NCI-H345 treated with DMSO at 0.1 percent for 48 hours (cell line): ENCODE measurements around the gene VWC2.
A peak's percentile ranks its signal among the peaks of the same experiment; 100 is the strongest.
"Not testable (repeated sequence)": the region's sequence is repeated elsewhere in the genome, so short reads cannot be mapped to it uniquely, and the experiment has no call there.

Experiments used
- DNase-seq: peaks from one replicate; lab custom pipeline; 2025; ENCODE audit not compliant: unreplicated experiment; lab: John Stamatoyannopoulos, UW

Gene VWC2

DNA sequence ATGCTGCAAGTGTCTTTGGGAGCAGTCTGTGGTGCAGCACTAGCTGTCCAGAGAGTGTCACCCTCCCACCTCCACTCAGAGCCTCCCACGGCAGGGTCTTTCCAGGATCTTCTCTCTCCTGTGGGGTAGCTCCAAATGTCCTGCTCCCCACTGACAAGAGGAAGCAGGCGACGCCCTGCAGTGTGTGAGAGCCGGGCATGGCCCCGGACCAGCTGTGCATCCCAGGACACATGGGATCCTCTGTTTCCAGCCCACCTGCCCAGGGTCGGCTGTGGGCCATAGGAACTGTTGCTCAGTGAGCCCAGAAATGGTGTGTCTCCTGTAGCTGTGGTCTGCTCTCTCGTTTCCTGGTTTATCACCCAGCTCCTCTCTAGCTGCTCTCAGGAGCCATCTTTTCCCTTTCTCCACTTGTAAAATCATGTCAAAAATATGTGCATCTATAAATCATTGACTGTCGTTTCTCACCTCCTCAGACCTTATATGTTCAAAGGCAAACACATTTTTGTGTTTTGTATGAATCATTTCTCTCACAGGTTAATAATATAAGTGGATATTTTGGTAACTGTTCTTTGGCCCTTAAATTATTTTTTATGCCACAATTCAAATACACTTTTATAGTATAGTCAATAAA is 74.9 kb downstream of the VWC2 start:
- DNase-seq, result no peak

DNA sequence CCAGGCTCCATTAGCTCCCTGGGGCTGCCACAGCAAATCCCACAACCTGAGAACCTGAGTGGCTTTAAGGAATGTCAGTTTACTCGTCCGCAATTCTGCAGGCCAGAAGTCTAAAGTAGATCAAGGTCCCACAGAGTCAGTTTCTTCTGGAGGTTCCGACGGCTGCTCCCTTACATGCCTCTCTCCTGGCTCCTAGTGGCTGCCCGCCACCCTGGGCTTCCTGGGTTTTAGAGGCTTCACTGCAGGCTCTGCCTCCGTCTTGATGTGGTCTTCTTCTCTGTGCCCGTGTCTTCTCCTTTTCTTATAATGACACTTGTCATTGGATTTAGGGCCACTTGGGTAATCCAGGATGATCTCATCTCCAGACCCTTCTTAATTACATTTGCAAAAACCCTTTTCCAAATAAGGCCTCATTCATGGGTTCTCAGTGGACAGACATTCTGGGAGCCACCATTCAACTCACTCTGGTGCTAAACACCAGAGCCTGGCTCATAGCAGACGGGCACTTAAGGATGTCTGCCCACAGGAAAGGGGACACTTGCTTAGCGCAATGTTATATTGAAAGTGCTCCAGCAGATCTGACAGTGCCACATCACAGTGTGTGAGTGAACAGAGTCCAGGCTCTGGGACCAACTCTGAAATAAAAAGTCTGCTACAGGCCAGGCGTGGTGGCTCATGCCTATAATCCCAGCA is 77.6 kb downstream of the VWC2 start:
- no peak for DNase-seq

- not testable (repeated sequence) for DNase-seq
Observed at GRCh38 chr7:49851614-49851934, 78.1 kb downstream of the VWC2 start.

DNA sequence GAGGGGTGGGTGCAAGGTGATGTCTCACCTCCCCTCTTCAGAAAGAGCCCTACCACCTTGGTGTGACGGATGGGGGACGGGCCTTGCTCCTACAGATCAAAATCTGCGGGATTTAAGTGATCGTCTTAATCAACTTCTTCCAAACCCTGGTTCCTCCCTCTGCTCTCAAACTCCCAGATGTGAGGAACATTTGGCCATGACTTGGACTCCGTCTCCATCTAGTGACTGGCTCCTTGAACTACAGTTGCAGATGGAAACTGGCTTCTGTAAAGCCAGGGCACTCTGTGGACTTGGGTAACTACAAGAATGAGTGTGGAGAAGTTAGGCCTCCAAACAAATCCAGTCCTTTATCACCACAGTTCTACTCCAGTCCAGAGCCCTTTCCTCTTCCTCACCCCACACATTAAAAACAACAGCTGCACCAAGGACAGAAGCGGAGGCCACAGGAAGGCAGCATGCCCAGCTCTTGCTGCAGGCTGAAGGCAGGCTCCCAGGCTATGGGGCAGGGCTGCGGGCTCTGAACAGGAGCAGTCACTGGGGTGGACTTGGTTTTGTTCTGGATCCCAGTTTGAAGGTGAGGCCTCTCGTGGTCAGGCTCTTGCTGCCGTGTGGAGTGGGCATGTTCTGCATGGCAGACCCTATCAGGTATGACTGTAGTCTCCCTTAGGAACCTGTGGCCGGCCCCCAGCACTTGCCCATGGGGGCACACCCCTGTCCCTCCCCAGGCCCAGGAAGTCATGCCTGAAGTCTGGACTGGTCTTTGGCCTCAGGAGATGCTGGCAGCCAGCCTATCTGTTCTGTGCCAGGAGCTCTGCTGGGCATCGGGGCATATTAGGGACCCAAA is 79.4 kb downstream of the VWC2 start:
- peak; percentile 21 for DNase-seq

- no peak for DNase-seq
Observed at GRCh38 chr7:49855281-49855980, 82.0 kb downstream of the VWC2 start.

DNA sequence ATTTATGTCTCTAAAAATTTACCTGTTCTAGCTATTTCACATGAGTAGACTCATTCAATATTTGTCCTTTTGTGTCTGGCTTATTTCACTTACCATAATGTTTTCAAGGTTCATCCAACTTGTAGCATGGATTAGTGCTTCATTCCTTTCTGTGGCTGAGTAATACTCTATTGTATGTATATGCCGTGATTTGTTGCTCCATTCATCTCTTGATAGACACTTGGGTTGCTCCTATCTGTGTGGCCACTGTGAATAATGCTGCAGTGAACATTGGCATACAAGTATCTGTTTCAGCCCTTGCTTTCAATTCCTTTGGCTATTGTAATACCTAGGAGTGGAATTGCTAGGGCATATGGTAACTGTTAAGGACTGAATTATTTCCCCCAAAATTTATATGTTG is 86.9 kb downstream of the VWC2 start:
- no peak for DNase-seq

DNA sequence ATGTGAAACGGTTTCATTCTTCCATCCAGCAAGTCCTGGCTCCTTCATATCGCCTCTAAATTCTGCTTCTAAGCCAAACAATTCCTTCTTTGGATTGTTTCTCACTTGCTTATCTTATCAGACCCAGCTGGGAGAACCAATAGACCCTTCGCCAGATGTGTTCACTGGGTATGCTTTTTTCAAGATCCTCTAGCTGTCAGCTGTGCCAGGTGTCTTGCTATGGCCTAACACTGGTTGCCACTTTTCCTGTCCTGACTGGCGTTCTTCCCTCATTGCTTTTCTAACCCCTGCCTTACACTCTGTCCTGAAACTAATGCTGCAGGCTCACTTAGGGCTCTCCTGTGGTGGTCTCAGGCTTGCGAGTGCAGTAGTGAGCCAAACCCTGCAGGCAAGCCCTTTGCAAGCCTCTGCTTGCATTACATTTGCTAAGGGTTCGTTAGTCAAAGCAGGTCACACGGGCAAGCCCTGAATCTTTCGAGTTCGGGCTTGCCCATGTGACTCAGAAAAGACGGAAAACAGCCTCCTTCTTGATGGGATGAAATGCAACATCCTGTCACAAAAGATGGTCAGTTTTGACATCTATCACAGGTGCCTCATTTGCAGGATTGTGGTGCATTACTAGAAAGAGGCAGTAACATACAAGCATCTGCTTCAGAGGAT is 92.8 kb downstream of the VWC2 start:
- no peak for DNase-seq

- DNase-seq, result no peak
Observed at GRCh38 chr7:49866910-49867309, 93.5 kb downstream of the VWC2 start.

GRCh38 chr7:49873420-49873819 is 100.0 kb downstream of the VWC2 start:
- no peak for DNase-seq

GRCh38 chr7:49875336-49875735 is 101.9 kb downstream of the VWC2 start:
- no peak for DNase-seq

GRCh38 chr7:49876202-49876601 is 102.8 kb downstream of the VWC2 start:
- no peak for DNase-seq

DNA sequence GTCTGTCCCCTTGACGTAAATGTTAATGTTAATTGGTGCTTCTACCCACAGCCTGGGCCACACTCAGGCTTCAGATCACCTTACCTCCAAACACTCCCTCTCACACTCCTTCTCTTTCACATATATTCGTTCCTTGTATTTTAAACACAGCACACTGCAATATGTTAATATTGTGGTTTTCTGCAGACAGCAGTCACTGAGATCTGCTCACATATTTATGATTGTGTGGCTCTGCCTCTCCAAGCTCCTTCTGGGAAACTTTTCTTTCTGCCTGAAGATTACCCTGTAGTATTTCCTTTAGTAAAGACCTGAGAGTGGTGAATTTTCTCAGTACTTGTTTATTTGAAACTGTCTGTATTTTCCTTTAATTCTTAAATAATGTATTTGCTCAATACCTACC is 104.7 kb downstream of the VWC2 start:
- DNase-seq, result no peak

DNA sequence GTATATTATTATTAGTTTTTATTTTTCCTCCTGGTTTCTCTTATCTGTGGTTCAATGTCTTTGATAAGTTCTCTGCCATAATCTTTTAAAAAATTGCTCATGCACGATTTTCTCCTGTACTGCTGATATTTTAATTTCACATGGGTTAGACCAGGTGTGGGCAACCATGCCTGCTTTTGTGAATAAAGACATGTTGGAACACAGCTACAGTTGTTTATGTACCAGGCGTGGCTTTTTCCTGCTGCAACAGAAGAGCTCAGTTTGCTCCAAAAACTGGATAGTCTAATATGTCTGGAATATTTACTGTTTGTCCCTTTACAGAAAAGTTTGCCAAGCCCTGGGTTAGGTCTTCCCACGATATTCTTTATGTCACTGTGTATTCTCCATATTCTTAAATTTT is 105.2 kb downstream of the VWC2 start:
- no peak for DNase-seq

- DNase-seq, result no peak
Observed at GRCh38 chr7:49883933-49884332, 110.5 kb downstream of the VWC2 start.

- DNase-seq, result no peak
Observed at GRCh38 chr7:49885593-49886285, 112.3 kb downstream of the VWC2 start.

GRCh38 chr7:49892481-49892880 is 119.0 kb downstream of the VWC2 start:
- no peak for DNase-seq

- no peak for DNase-seq
Observed at GRCh38 chr7:49893131-49893530, 119.7 kb downstream of the VWC2 start.

DNA sequence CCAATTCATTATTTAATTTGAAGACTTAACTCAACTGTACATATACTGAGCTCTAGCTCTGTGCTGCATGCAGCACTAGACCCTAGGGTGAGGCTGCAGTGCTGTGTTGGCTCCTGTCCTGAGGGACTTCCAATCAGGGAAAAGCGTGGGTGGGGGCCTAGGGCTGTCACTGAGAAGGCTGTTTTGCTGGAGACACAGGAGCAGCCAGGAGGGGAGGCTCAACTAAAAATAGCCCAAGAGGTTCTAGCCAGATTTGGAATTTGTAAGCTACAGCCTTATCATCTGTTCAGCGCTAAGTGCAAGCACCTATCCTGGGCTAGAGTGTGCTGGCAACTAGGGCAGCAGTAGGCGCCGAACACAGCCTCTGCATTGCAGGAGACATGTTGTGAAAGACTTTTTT is 121.1 kb downstream of the VWC2 start:
- DNase-seq, result no peak

- DNase-seq, result no peak
Observed at GRCh38 chr7:49911909-49912308, 138.5 kb downstream of the VWC2 start.

- DNase-seq, result no peak
Observed at GRCh38 chr7:49926720-49927119, 153.3 kb downstream of the VWC2 start.

DNA sequence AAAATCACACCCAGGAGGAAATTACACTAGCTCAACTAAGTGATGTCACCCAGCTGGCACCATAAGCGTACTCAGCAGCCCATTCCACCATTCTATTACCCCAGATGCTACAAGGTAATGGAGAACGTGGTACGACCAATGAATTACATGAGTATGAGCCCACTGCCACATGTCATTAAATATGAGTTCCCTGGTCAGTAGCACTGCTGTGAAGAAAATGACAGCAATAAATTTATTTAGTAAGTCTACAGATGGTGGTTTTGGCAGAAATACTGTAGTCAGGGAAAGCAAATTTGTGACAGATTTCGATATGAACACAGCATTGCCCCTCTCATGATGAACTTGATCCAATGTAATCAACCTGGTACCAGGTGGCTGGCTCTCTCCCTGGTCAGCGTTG is 154.2 kb downstream of the VWC2 start:
- DNase-seq, result no peak
